SU-DHL-6 (cell line): Measurements from ENCODE around the gene SLC12A8.

Experiments used
- H2AFZ ChIP-seq: fragments of 200-600 bp; sonication (generic); 2 replicates; pipeline ENCODE4 v1.6.1; 2014; ENCODE audit warnings: low read depth, mild to moderate bottlenecking, moderate library complexity, mixed read lengths, antibody characterized with exemption, low read length; ENCODE audit not compliant: severe bottlenecking
- H3F3A ChIP-seq: fragments of 200-600 bp; shearing (Covaris generic); 2 replicates; pipeline ENCODE4 v1.6.0; 2016; ENCODE audit warnings: antibody characterized with exemption, mild to moderate bottlenecking; ENCODE audit not compliant: insufficient read depth
- H3K27ac ChIP-seq: fragments of 200-600 bp; sonication (generic); 2 replicates; pipeline ENCODE4 v1.5.1; 2016; ENCODE audit warnings: low read depth, mild to moderate bottlenecking, low read length, moderate library complexity, mixed read lengths
- H3K27me3 ChIP-seq: fragments of 200-600 bp; sonication (generic), shearing (Covaris generic); 2 replicates; pipeline ENCODE4 v1.6.0; 2014; ENCODE audit warnings: mild to moderate bottlenecking, low read length
- H3K36me3 ChIP-seq: fragments of 200-600 bp; sonication (generic); 2 replicates; pipeline ENCODE4 v1.6.1; 2014; ENCODE audit warnings: mild to moderate bottlenecking, low read length, mixed read lengths
- H3K4me2 ChIP-seq: fragments of 300-600, 200-600 bp; shearing (Covaris generic), sonication (generic); 2 replicates; pipeline ENCODE4 v1.6.0; 2014; ENCODE audit warnings: low read length, low read depth, mild to moderate bottlenecking; ENCODE audit not compliant: poor library complexity, severe bottlenecking
- H3K4me3 ChIP-seq: fragments of 200-600 bp; sonication (generic); 2 replicates; pipeline ENCODE4 v1.5.1; 2014; ENCODE audit warnings: antibody characterized with exemption, low read length, mild to moderate bottlenecking, mixed read lengths; ENCODE audit not compliant: insufficient read depth, poor library complexity, severe bottlenecking
- H3K79me2 ChIP-seq: fragments of 200-600 bp; sonication (generic); 2 replicates; pipeline ENCODE4 v1.6.1; 2014; ENCODE audit warnings: mild to moderate bottlenecking, low read length, moderate library complexity; ENCODE audit not compliant: insufficient read depth
- H3K9ac ChIP-seq: fragments of 200-600 bp; sonication (generic); 2 replicates; pipeline ENCODE4 v1.7.0; 2014; ENCODE audit warnings: mild to moderate bottlenecking, low read length
- H3K9me2 ChIP-seq: fragments of 200-600 bp; sonication (generic); replicated peaks from 2 replicates; pipeline ENCODE4 v1.6.1; 2014; ENCODE audit warnings: low read length; ENCODE audit not compliant: insufficient read depth
- H3K9me3 ChIP-seq: fragments of 200-600 bp; sonication (generic); 2 replicates; pipeline ENCODE4 v1.6.1; 2014; ENCODE audit warnings: low read length, mixed read lengths; ENCODE audit not compliant: insufficient read depth
- H4K20me1 ChIP-seq: fragments of 200-600 bp; sonication (generic); 2 replicates; pipeline ENCODE4 v1.6.1; 2014; ENCODE audit warnings: low read depth, mild to moderate bottlenecking, antibody characterized with exemption, low read length, moderate library complexity, mixed read lengths
- CTCF ChIP-seq: fragments of 200-600 bp; sonication (generic); IDR thresholded peaks from one replicate; pipeline ENCODE4 v1.5.1; 2017; ENCODE audit warnings: antibody characterized with exemption, mild to moderate bottlenecking, low read length, moderate library complexity; ENCODE audit not compliant: insufficient read depth, poor library complexity, severe bottlenecking
- EZH2phosphoT487 ChIP-seq: fragments of 200-600 bp; sonication (generic), shearing (Covaris generic); conservative IDR thresholded peaks from 2 replicates; pipeline ENCODE4 v1.6.1; 2018; ENCODE audit warnings: mild to moderate bottlenecking, antibody characterized with exemption, low read length, moderate library complexity, mixed read lengths

SLC12A8 gene

GRCh38 chr3:125048282-125048681 lies 164.3 kb downstream of the SLC12A8 start:
- H3K9ac ChIP-seq, result no peak overlapping the region
- no peaks in the 10 kb centered on the region for H3K79me2 ChIP-seq
- no peaks in the 10 kb centered on the region for H3K9me2 ChIP-seq
- TF ChIP-seq EZH2phosphoT487, result no peak
- TF ChIP-seq CTCF, result no peak
- no peaks in the 10 kb centered on the region for H3K9me3 ChIP-seq
- no peak overlapping the region for H2AFZ ChIP-seq
- H3K4me2 ChIP-seq, result no peak overlapping the region
- H3K36me3 ChIP-seq, result no peaks in the 10 kb centered on the region
- no peaks in the 10 kb centered on the region for H4K20me1 ChIP-seq
- no peaks in the 10 kb centered on the region for H3F3A ChIP-seq
- no peak overlapping the region for H3K4me3 ChIP-seq
- no peaks in the 10 kb centered on the region for H3K27me3 ChIP-seq
- no peak overlapping the region for H3K27ac ChIP-seq

GRCh38 chr3:125045965-125046364 lies 166.6 kb downstream of the SLC12A8 start:
- Histone ChIP-seq H3K4me3 (no peak overlapping the region), H3K79me2 (no peaks in the 10 kb centered on the region), H3F3A (no peaks in the 10 kb centered on the region), H3K9ac (no peak overlapping the region), H3K36me3 (no peaks in the 10 kb centered on the region), H3K4me2 (no peak overlapping the region), H2AFZ (no peak overlapping the region), H3K27ac (no peak overlapping the region), H3K9me3 (no peaks in the 10 kb centered on the region), H3K9me2 (no peaks in the 10 kb centered on the region), H3K27me3 (no peaks in the 10 kb centered on the region; the same call in 1 of the 2 replicates), H4K20me1 (no peaks in the 10 kb centered on the region)
- TF ChIP-seq EZH2phosphoT487, result no peak
- TF ChIP-seq CTCF, result no peak

- H3K4me3 ChIP-seq, result no peak overlapping the region
- H3K79me2 ChIP-seq, result no peaks in the 10 kb centered on the region
- no peaks in the 10 kb centered on the region for H3F3A ChIP-seq
- no peak overlapping the region for H2AFZ ChIP-seq
- H3K36me3 ChIP-seq, result no peaks in the 10 kb centered on the region
- H4K20me1 ChIP-seq, result no peaks in the 10 kb centered on the region
- H3K9me3 ChIP-seq, result no peaks in the 10 kb centered on the region
- no peak overlapping the region for H3K9ac ChIP-seq
- no peaks in the 10 kb centered on the region for H3K9me2 ChIP-seq
- TF ChIP-seq EZH2phosphoT487 (no peak), CTCF (no peak)
- no peak overlapping the region for H3K27ac ChIP-seq
- no peak overlapping the region for H3K4me2 ChIP-seq
- H3K27me3 ChIP-seq, result no peaks in the 10 kb centered on the region; the same call in 1 of the 2 replicates
These were observed 167.4 kb downstream of the SLC12A8 start for GRCh38 chr3:125045194-125045593.
